Mesenteric fat pad (tissue), 1 donor: ENCODE results near the gene GAL3ST3. TPM values are rescaled to one million over a fixed set of nuclear protein-coding genes. Genes with fewer than 3 reads are reported as not detected.

Source experiments
- DNase-seq: peaks from one replicate; pipeline ENCODE4 v3.0.0-alpha.2; 2020; ENCODE audit warnings: low spot score
- total RNA-seq: library from RNA; stranded (reverse); fragmentation: NEBNext Ultra II Directional; extraction: Animal tissue kit (Norgen Biotek cat#: 25700); gene quantifications from one replicate; pipeline ENCODE4 v1.2.1, GENCODE V29; 2021
- donor health status: DM: yes; HTN: yes; CAD: no.

GAL3ST3 gene
- total RNA-seq, 1 donor from 2014 or later, result not detected

GRCh38 chr11:66069715-66070603 lies 21.0 kb upstream of the GAL3ST3 start, which contains the start of gene PACS1:
Gene PACS1 (plus strand): TSS chr11:66070272. CDS start chr11:66070487, 215 bp downstream.
- peak; percentile 94 for DNase-seq

GRCh38 chr11:66068923-66069714 lies 20.2 kb upstream of the GAL3ST3 start:
- no peak for DNase-seq

DNA sequence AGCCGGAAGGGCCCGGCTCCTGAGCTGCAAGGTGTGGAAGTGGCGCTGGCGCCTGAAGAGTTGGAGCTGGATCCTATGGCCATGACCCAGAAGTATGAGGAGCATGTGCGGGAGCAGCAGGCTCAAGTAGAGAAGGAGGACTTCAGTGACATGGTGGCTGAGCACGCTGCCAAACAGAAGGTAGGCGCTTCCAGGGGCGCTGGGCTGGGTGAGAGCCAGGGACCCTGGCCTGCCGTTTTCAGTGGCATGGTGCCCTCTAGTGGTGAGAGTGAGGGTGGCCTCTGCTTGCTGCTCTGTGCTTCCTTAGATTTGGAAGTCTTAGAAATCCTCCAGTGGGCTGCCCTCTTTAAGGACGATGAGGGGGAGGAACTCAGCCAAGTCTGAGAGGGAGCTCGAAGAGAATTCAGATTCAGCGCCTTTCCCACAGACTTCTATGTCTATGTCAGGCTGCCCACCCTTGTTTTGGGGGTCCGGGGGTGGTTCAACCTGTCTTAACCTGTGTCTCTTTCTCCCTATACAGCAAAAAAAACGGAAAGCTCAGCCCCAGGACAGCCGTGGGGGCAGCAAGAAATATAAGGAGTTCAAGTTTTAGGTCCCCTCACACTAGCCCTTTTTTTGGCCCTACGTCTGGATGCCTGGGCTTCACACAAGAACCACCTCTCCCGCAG lies 19.3 kb upstream of the GAL3ST3 start:
- no peak for DNase-seq

DNA sequence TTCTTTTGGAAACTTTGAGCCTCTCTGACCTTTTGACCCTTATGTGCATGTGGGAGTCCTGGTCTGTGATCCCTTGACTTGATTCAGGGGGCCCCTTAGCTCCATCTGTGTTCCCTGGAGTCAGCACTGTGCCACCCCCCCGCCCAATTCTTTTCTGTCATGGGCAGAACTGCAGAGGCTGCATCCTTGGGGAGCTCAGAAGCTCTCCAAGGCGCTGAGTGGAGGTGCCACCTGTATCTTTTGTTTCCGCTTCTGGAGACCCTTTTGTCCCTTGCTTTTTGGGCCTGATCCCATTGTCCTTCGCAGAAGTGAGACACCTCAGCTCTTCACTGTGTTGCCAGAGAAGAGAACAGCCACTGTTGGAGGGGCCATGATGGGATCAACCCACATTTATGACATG lies 18.7 kb upstream of the GAL3ST3 start:
- no peak for DNase-seq

- no peak for DNase-seq
Measured at GRCh38 chr11:66066751-66067150, 17.8 kb upstream of the GAL3ST3 start.

DNA sequence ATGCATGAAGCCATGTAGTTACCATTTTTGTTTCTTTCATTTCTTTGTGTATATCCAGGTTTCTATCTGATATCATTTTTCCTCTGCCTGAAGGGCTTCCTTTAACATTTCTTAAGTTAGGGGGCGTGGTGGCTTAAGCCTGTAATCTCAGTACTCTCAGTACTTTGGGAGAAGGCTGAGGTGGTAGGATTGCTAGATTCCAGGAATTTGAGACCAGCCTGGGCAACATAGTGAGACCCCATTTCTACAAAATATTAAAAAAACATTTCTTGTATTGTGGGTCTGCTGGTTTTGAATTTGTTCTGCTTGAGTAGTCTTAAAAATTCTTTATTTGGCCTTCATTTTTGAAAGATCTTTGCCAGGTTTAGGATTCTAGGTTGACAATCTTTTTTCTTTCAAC lies 15.6 kb upstream of the GAL3ST3 start:
- no peak for DNase-seq

- no peak for DNase-seq
Measured at GRCh38 chr11:66063900-66064299, 14.9 kb upstream of the GAL3ST3 start.

- DNase-seq, result no peak
Measured at GRCh38 chr11:66062408-66062807, 13.4 kb upstream of the GAL3ST3 start.

DNA sequence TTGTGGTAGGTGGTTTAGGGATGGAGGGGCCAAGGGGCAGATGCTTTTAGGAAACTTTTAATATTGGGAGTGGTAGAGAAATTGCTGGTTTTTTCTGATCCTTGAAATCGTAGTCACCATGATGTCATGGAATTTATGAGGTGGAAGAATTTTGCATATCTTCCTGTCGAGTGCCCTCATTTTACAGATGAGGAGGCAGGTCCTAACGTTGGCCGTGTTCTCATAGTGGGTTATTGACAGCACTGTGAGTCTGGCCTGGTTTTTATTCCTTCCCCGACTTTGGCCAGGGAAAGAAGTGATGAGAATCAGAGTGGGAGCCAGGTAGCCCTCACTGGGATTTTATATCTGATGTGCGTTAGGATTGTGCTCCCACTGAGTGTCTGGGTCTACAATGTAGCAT lies 12.3 kb upstream of the GAL3ST3 start:
- no peak for DNase-seq

DNA sequence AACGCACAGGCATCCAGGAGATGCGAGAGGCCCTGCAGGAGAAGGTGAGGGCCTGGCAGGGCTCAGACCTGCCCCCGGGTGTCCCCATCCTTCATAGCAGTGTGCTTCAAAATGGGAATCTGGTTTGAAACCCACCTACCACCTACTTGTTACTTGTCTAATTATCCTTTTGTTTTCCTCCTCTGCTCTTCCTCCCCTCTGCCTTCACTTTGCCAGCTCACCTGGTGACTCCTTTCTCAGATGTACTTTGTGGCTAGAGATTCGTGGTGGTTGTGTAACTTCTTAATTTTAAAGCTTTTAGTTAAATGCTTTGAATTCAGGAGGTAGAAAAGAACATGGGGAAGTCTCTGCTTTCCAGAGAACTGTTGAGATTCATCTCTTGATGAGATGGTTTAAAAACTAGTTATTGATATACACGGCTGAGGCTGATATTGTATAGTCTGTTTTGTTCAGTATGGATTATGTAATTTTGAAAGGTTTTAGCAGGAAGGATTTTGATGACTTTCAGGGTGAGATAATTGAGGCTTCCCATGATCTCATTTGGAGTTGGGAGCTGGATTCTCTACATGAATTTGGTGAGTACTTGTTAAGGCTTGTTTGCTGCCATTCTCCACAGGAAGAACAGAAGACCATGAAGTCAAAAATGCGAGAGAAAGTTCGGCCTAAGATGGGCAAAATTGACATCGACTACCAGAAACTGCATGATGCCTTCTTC lies 11.2 kb upstream of the GAL3ST3 start:
- DNase-seq, result no peak

GRCh38 chr11:66056501-66056900 lies 7.5 kb upstream of the GAL3ST3 start:
- no peak for DNase-seq

- no peak for DNase-seq
Measured at GRCh38 chr11:66055021-66055420, 6.1 kb upstream of the GAL3ST3 start.

- no peak for DNase-seq
Measured at GRCh38 chr11:66052664-66052982, 3.7 kb upstream of the GAL3ST3 start.

DNA sequence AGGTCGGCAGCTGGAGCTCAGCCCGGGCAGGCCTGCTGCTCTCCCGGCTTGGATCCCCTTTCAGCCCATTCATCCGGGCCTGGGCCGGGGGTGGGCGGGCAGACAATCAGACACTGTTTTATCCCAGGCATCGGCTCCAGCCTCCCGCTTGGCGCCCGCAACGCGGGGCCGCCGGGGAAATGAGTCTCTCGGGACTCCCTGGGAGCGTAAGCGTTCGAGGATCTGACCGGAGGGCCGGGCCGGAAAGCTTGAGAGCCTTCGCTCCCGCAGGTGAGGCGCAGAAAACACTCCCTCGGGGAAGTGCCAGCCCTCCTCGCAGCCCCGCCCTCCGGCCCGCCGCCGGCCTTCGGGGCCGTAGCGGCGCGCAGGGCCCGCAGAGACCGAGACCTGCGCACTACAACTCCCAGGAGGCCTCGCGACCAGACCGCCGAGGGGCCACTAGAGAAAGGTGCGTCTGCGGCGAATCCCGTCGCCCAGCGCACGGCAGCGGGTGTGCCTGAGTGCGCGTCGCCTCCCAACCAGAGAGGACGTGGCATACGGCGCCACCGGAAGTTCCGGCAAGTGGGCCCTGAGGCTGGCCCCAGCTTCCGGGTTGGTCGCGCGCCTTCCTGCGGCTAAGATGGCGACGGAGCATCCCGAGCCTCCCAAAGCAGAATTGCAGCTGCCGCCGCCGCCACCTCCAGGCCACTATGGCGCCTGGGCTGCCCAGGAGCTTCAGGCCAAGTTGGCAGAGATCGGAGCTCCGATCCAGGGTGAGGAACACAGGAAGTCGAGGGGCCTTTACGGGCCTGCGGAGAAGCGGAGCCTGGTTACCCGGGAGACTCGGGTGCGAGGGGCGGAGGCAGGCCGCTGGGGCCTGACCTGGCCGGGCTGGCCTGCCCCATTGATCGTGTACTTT lies 3.1 kb upstream of the GAL3ST3 start, which contains the start of gene SF3B2:
SF3B2 (plus strand) TSS at position 599 of the 898 bp plus-strand sequence; CDS start at position 620, 21 bp downstream.
- DNase-seq, result peak; percentile 99

- DNase-seq, result no peak
Measured at GRCh38 chr11:66051371-66051765, 2.4 kb upstream of the GAL3ST3 start.

- no peak for DNase-seq
Measured at GRCh38 chr11:66050581-66051231, 1.7 kb upstream of the GAL3ST3 start.

- DNase-seq, result no peak
Measured at GRCh38 chr11:66047541-66048365, 1.2 kb downstream of the GAL3ST3 start.

DNA sequence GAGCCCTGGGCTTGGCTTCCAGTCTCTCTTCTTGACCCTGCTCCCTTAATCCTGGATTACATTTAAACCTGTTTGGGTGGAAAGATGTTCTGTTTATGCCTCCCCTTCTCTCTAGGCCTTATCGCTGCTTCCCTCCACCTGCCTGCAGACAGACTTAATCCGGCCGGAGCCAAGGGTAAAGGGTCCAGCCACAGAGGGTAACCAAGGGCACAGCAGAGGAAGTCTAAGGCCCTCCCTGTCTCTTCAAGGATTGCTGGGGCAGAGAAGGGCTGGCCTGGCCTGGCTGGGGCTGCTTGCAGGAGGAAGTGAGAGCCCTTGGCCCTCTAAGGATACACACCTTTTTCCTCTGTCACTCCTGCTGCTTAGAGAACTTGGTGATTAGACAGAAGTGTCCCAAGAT lies 2.1 kb downstream of the GAL3ST3 start:
- DNase-seq, result no peak
